Measurements from ENCODE around the gene PSMA6. TPM values are rescaled to one million over a fixed set of nuclear protein-coding genes. Genes with fewer than 3 reads are reported as not detected.
"Not testable (repeated sequence)": the region's sequence is repeated elsewhere in the genome, so short reads cannot be mapped to it uniquely, and the experiment has no call there.

Gene PSMA6
- polyA plus RNA-seq, 1 experiment = 300 TPM

- Histone ChIP-seq H3K9me3 (ENCODE audit: control insufficient read depth, insufficient read depth, low read length) (no peaks in the 10 kb centered on the region), H3K27me3 (ENCODE audit: control insufficient read depth, insufficient read depth, low read length) (no peaks in the 10 kb centered on the region), H3K27ac (ENCODE audit: low read depth, low read length) (no peak overlapping the region), H3K4me3 (ENCODE audit: low read depth, low read length) (no peak overlapping the region)
- DNase-seq (ENCODE audit: low read depth, low spot score) = no peak
- ChIA-PET CTCF (no interaction called here), POLR2A (no interaction called here)
- TF ChIP-seq CTCF (IDR thresholded peaks at IDR 0.05; ENCODE audit: low read depth, low read length) = no peak
Observed at GRCh38 chr14:35346738-35347322, 54.6 kb downstream of the PSMA6 start.

- ChIA-PET POLR2A (no interaction called here), CTCF (no interaction called here)
Observed at GRCh38 chr14:35347323-35348043, 55.3 kb downstream of the PSMA6 start.

GRCh38 chr14:35348044-35348380 lies 55.8 kb downstream of the PSMA6 start:
- H3K4me3 ChIP-seq (ENCODE audit: low read depth, low read length); H3K27ac ChIP-seq (ENCODE audit: low read depth, low read length); H3K27me3 ChIP-seq (ENCODE audit: control insufficient read depth, insufficient read depth, low read length); H3K9me3 ChIP-seq (ENCODE audit: control insufficient read depth, insufficient read depth, low read length); DNase-seq (ENCODE audit: low read depth, low spot score); CTCF ChIA-PET; POLR2A ChIA-PET: not testable (repeated sequence)

More at GRCh38 chr14:35347323-35348043, 55.3 kb downstream of the PSMA6 start:
- Histone ChIP-seq H3K27ac (ENCODE audit: low read depth, low read length) (no peak overlapping the region), H3K4me3 (ENCODE audit: low read depth, low read length) (no peak overlapping the region), H3K9me3 (ENCODE audit: control insufficient read depth, insufficient read depth, low read length) (no peaks in the 10 kb centered on the region), H3K27me3 (ENCODE audit: control insufficient read depth, insufficient read depth, low read length) (no peaks in the 10 kb centered on the region)
- no peak for DNase-seq (ENCODE audit: low read depth, low spot score)
- no peak for TF ChIP-seq CTCF (IDR thresholded peaks at IDR 0.05; ENCODE audit: low read depth, low read length)

GRCh38 chr14:35349496-35350365 lies 57.5 kb downstream of the PSMA6 start:
- H3K27ac ChIP-seq (ENCODE audit: low read depth, low read length) = no peak overlapping the region
- no peak for TF ChIP-seq CTCF (IDR thresholded peaks at IDR 0.05; ENCODE audit: low read depth, low read length)
- DNase-seq (ENCODE audit: low read depth, low spot score) = no peak
- H3K9me3 ChIP-seq (ENCODE audit: control insufficient read depth, insufficient read depth, low read length) = no peaks in the 10 kb centered on the region
- no peak overlapping the region for H3K4me3 ChIP-seq (ENCODE audit: low read depth, low read length)
- H3K27me3 ChIP-seq (ENCODE audit: control insufficient read depth, insufficient read depth, low read length) = no peaks in the 10 kb centered on the region
- ChIA-PET CTCF (no interaction called here), POLR2A (no interaction called here)

- DNase-seq (ENCODE audit: low read depth, low spot score) = no peak
- no peaks in the 10 kb centered on the region for H3K9me3 ChIP-seq (ENCODE audit: control insufficient read depth, insufficient read depth, low read length)
- no peak overlapping the region for H3K27ac ChIP-seq (ENCODE audit: low read depth, low read length)
- H3K4me3 ChIP-seq (ENCODE audit: low read depth, low read length) = no peak overlapping the region
- no peak for TF ChIP-seq CTCF (IDR thresholded peaks at IDR 0.05; ENCODE audit: low read depth, low read length)
- ChIA-PET CTCF (no interaction called here), POLR2A (no interaction called here)
- no peaks in the 10 kb centered on the region for H3K27me3 ChIP-seq (ENCODE audit: control insufficient read depth, insufficient read depth, low read length)
Observed at GRCh38 chr14:35351497-35351896, 59.3 kb downstream of the PSMA6 start.

All from AG04450 (cell line).